Measurements from ENCODE around the gene NFATC3.
A peak's percentile ranks its signal among the peaks of the same experiment; 100 is the strongest.

NFATC3 gene

GRCh38 chr16:68079626-68080344, 5.4 kb upstream of the NFATC3 start:
- H3F3A ChIP-seq (ENCODE audit: insufficient read depth, low read length), result no peaks in the 10 kb centered on the region
- no peak overlapping the region for H2AFZ ChIP-seq (ENCODE audit: low read length)
- no peaks in the 10 kb centered on the region for H3K9me3 ChIP-seq (ENCODE audit: low read length)
- peak overlapping the region; percentile 75 for H3K27ac ChIP-seq (ENCODE audit: low read depth, low read length, poor library complexity, severe bottlenecking)
- no peaks in the 10 kb centered on the region for H3K27me3 ChIP-seq (ENCODE audit: insufficient read depth, low read length)
- H3K36me3 ChIP-seq (ENCODE audit: insufficient read depth, low read length), result peaks cover 49% of the 10 kb centered on the region
- peaks cover 33% of the 10 kb centered on the region for H3K4me1 ChIP-seq (ENCODE audit: insufficient read depth, low read length, severe bottlenecking)
- H3K9ac ChIP-seq (ENCODE audit: low read length), result peak overlapping the region; percentile 39; the same call in 1 of the 2 replicates
- H3K79me2 ChIP-seq (ENCODE audit: insufficient read depth, low read length), result no peaks in the 10 kb centered on the region
- no peak overlapping the region for H3K4me3 ChIP-seq (ENCODE audit: low read depth, low read length, poor library complexity, severe bottlenecking)
- no peaks in the 10 kb centered on the region for H4K20me1 ChIP-seq (ENCODE audit: insufficient read depth, low read length)
- peak overlapping the region; percentile 37; the same call in 1 of the 2 replicates for H3K4me2 ChIP-seq (ENCODE audit: low read length)
- no peaks in the 10 kb centered on the region for H3K9me2 ChIP-seq (ENCODE audit: low read depth, low read length)
- TF ChIP-seq CTCF (IDR thresholded peaks at IDR 0.05; ENCODE audit: low read length) (no peak), EZH2 (IDR thresholded peaks at IDR 0.05; ENCODE audit: borderline replicate concordance, low read length) (no peak)

- Histone ChIP-seq H3K36me3 (ENCODE audit: insufficient read depth, low read length) (peaks cover 31% of the 10 kb centered on the region), H2AFZ (ENCODE audit: low read length) (no peak overlapping the region), H3K79me2 (ENCODE audit: insufficient read depth, low read length) (peaks cover 13% of the 10 kb centered on the region), H3K9me3 (ENCODE audit: low read length) (no peaks in the 10 kb centered on the region), H3K4me1 (ENCODE audit: insufficient read depth, low read length, severe bottlenecking) (peaks cover 35% of the 10 kb centered on the region), H3K27ac (ENCODE audit: low read depth, low read length, poor library complexity, severe bottlenecking) (no peak overlapping the region), H3K27me3 (ENCODE audit: insufficient read depth, low read length) (no peaks in the 10 kb centered on the region), H4K20me1 (ENCODE audit: insufficient read depth, low read length) (no peaks in the 10 kb centered on the region), H3F3A (ENCODE audit: insufficient read depth, low read length) (no peaks in the 10 kb centered on the region), H3K4me3 (ENCODE audit: low read depth, low read length, poor library complexity, severe bottlenecking) (no peak overlapping the region), H3K9me2 (ENCODE audit: low read depth, low read length) (no peaks in the 10 kb centered on the region), H3K4me2 (ENCODE audit: low read length) (no peak overlapping the region), H3K9ac (ENCODE audit: low read length) (no peak overlapping the region)
- TF ChIP-seq EZH2 (IDR thresholded peaks at IDR 0.05; ENCODE audit: borderline replicate concordance, low read length) (no peak), CTCF (IDR thresholded peaks at IDR 0.05; ENCODE audit: low read length) (no peak)
Observed at GRCh38 chr16:68081861-68082628, 3.1 kb upstream of the NFATC3 start.

- Histone ChIP-seq H3K27me3 (ENCODE audit: insufficient read depth, low read length) (no peaks in the 10 kb centered on the region), H3K27ac (ENCODE audit: low read depth, low read length, poor library complexity, severe bottlenecking) (no peak overlapping the region), H2AFZ (ENCODE audit: low read length) (no peak overlapping the region), H3K36me3 (ENCODE audit: insufficient read depth, low read length) (peaks cover 27% of the 10 kb centered on the region), H4K20me1 (ENCODE audit: insufficient read depth, low read length) (no peaks in the 10 kb centered on the region), H3K4me1 (ENCODE audit: insufficient read depth, low read length, severe bottlenecking) (peaks cover 41% of the 10 kb centered on the region), H3F3A (ENCODE audit: insufficient read depth, low read length) (no peaks in the 10 kb centered on the region), H3K4me2 (ENCODE audit: low read length) (no peak overlapping the region), H3K4me3 (ENCODE audit: low read depth, low read length, poor library complexity, severe bottlenecking) (no peak overlapping the region), H3K9me2 (ENCODE audit: low read depth, low read length) (no peaks in the 10 kb centered on the region), H3K9me3 (ENCODE audit: low read length) (no peaks in the 10 kb centered on the region), H3K9ac (ENCODE audit: low read length) (no peak overlapping the region), H3K79me2 (ENCODE audit: insufficient read depth, low read length) (peaks cover 20% of the 10 kb centered on the region)
- TF ChIP-seq CTCF (IDR thresholded peaks at IDR 0.05; ENCODE audit: low read length) (no peak), EZH2 (IDR thresholded peaks at IDR 0.05; ENCODE audit: borderline replicate concordance, low read length) (no peak)
Observed at GRCh38 chr16:68082629-68083238, 2.4 kb upstream of the NFATC3 start.
